HepG2 (cell line): ENCODE data around the gene ERVMER34-1. TPM values are rescaled to one million over a fixed set of nuclear protein-coding genes. Genes with fewer than 3 reads are reported as not detected.

Source experiments
- ATAC-seq: fragments of 200-7000 bp; cut with Tn5 transposase; 3 replicates; pipeline ENCODE4 v1.9.1; 2020; ENCODE audit warnings: mild to moderate bottlenecking, moderate library complexity
- BruUV-seq: library from RNA; stranded (reverse); fragments of 400-500 nt; replicated peaks from 2 replicates; lab custom pipeline; 2021; lab: Mats Ljungman, UMichigan
- CTCF ChIA-PET: fragments of 300-600 bp; formaldehyde crosslinking; extraction: SDS; loops from one replicate; lab custom pipeline; 2021; ENCODE audit warnings: low total read pairs, inconsistent platforms, low intra/inter-chr PET ratio; lab: Yijun Ruan, JAX
- POLR2A ChIA-PET: fragments of 350-600 bp; sonication (Branson Sonifier 250); formaldehyde crosslinking; loops from one replicate; lab custom pipeline; 2020; ENCODE audit warnings: antibody characterized with exemption, inconsistent platforms; lab: Yijun Ruan, JAX
- DNase-seq: peaks from one replicate; pipeline ENCODE4 v3.0.0-alpha.2; 2015; ENCODE audit warnings: low spot score
- FAIRE-seq: peaks from 3 replicates; lab custom pipeline; 2011; peaks lifted over from hg19 to GRCh38; lab: Jason Lieb, UNC
- H2AFZ ChIP-seq: one replicate; pipeline ENCODE4 v1.6.1; 2011; ENCODE audit warnings: low read length, inconsistent platforms
- H3K27ac ChIP-seq: fragments of 300-600 bp; 3 replicates; pipeline ENCODE4 v1.8.0; 2011; ENCODE audit warnings: mixed run types, mild to moderate bottlenecking, mixed read lengths, low read length, inconsistent platforms; ENCODE audit not compliant: insufficient read depth; ENCODE audit errors: extremely low read length
- H3K27me3 ChIP-seq, 2 experiments: fragments of 200-600 bp in 1 of 2; 2 replicates in 1 of 2; 3 replicates in 1 of 2; pipeline versions ENCODE4 v1.6.0 to v1.8.0; 2011; ENCODE audit warnings: low read length in 2 of 2, mild to moderate bottlenecking in 2 of 2, moderate library complexity in 2 of 2, inconsistent platforms in 1 of 2; ENCODE audit not compliant: insufficient read depth in 2 of 2, control insufficient read depth in 1 of 2
- H3K36me3 ChIP-seq, 2 experiments: fragments of 200-600 bp in 1 of 2; replicated peaks in 1 of 2; 2 replicates in 1 of 2; 3 replicates in 1 of 2; pipeline versions ENCODE4 v1.5.1 to v1.8.0; 2011; ENCODE audit warnings: low read length in 2 of 2, inconsistent platforms in 1 of 2; ENCODE audit not compliant: insufficient read depth in 2 of 2, control insufficient read depth in 1 of 2
- H3K4me1 ChIP-seq: 2 replicates; pipeline ENCODE4 v1.5.1; 2012; ENCODE audit warnings: low read length, inconsistent platforms; ENCODE audit not compliant: insufficient read depth
- H3K4me2 ChIP-seq: 2 replicates; pipeline ENCODE4 v1.6.0; 2011; ENCODE audit warnings: low read depth, low read length, inconsistent platforms
- H3K4me3 ChIP-seq, 3 experiments: fragments of 200-600 bp in 1 of 3; sonication (generic), shearing (Covaris generic) in 1 of 3; replicated peaks in 1 of 3; 2 replicates each; pipeline ENCODE4 v1.5.1; 2011 to 2016; ENCODE audit warnings: low read length in 3 of 3, inconsistent platforms in 2 of 3, low read depth in 2 of 3, mild to moderate bottlenecking in 2 of 3, control low read depth in 1 of 3, mixed read lengths in 1 of 3; ENCODE audit not compliant: insufficient read depth in 1 of 3
- H3K79me2 ChIP-seq: one replicate; pipeline ENCODE4 v1.6.1; 2011; ENCODE audit warnings: low read length, inconsistent platforms; ENCODE audit not compliant: insufficient read depth
- H3K9ac ChIP-seq: 2 replicates; pipeline ENCODE4 v1.6.0; 2011; ENCODE audit warnings: mild to moderate bottlenecking, low read depth, low read length, inconsistent platforms; ENCODE audit not compliant: insufficient read depth
- H3K9me3 ChIP-seq: 2 replicates; pipeline ENCODE4 v1.5.1; 2012; ENCODE audit warnings: mild to moderate bottlenecking, low read length
- H4K20me1 ChIP-seq: 2 replicates; pipeline ENCODE4 v1.6.0; 2011; ENCODE audit warnings: inconsistent platforms, mild to moderate bottlenecking, low read length, moderate library complexity; ENCODE audit not compliant: insufficient read depth
- ATF7 ChIP-seq, 2 experiments: fragments of 450-650 bp in 1 of 2; sonication (generic) in 1 of 2; formaldehyde crosslinking in 1 of 2; IDR thresholded peaks; 2 replicates each; pipeline versions ENCODE4 v1.4.0 to v1.6.1; 2016 to 2020; ENCODE audit warnings: antibody characterized with exemption in 1 of 2, mild to moderate bottlenecking in 1 of 2, missing genetic modification reagents in 1 of 2
- HNRNPLL ChIP-seq: fragments of 200-400 bp; formaldehyde crosslinking; IDR thresholded peaks from 2 replicates; pipeline ENCODE4 v1.6.1; 2017; ENCODE audit warnings: mild to moderate bottlenecking, low read depth, low read length; ENCODE audit not compliant: poor library complexity, severe bottlenecking
- MBD4 ChIP-seq: IDR thresholded peaks from 2 replicates; pipeline ENCODE4 v1.6.1; 2012; ENCODE audit warnings: low read length, inconsistent platforms, borderline replicate concordance
- POGK ChIP-seq: sonication (generic); formaldehyde crosslinking; conservative IDR thresholded peaks from 2 replicates; pipeline ENCODE4 v1.8.0; 2022; ENCODE audit warnings: mild to moderate bottlenecking, moderate library complexity, missing genetic modification reagents
- U2AF2 ChIP-seq: fragments of 200-400 bp; formaldehyde crosslinking; IDR thresholded peaks from 2 replicates; pipeline ENCODE4 v1.6.1; 2017; ENCODE audit warnings: low read depth, mild to moderate bottlenecking, low read length
- ZNF264 ChIP-seq: sonication (generic); formaldehyde crosslinking; IDR thresholded peaks from 2 replicates; pipeline ENCODE4 v1.4.0; 2020; ENCODE audit warnings: missing genetic modification reagents
- ZNF33B ChIP-seq: sonication (generic); formaldehyde crosslinking; IDR thresholded peaks from 2 replicates; pipeline ENCODE4 v1.5.1; 2020; ENCODE audit warnings: mild to moderate bottlenecking, missing genetic modification reagents
- ZNF724P ChIP-seq: sonication (generic); formaldehyde crosslinking; IDR thresholded peaks from 2 replicates; pipeline ENCODE4 v1.8.0; 2022; ENCODE audit warnings: missing genetic modification reagents, borderline replicate concordance
- ZNF883 ChIP-seq: sonication (generic); formaldehyde crosslinking; IDR thresholded peaks from 2 replicates; pipeline ENCODE4 v1.5.1; 2020; ENCODE audit warnings: mild to moderate bottlenecking, missing genetic modification reagents; ENCODE audit errors: not compliant biosample characterization
- ZSCAN5A ChIP-seq: sonication (generic); formaldehyde crosslinking; IDR thresholded peaks from 2 replicates; pipeline ENCODE4 v1.8.0; 2022; ENCODE audit warnings: mild to moderate bottlenecking, missing genetic modification reagents, borderline replicate concordance
- WGBS: methylation state at CpG from one replicate; pipeline ENCODE4 v1.1.6; 2017; ENCODE audit warnings: low lambda C conversion rate; 5-methylcytosine and 5-hydroxymethylcytosine counted together
- in situ Hi-C: cut with HindIII; loops from 2 replicates; pipeline ENCODE4 v1.10.0; 2017; ENCODE audit warnings: low pct_unique_long_range_greater_than_20kb; ENCODE audit not compliant: extremely low pct_ligation_motif_present
- intact Hi-C: fragments of 100-400 bp; cut with micrococcal nuclease; formaldehyde crosslinking; loops from one replicate; pipeline ENCODE4 v1.10.0; 2022; ENCODE audit not compliant: unreplicated experiment
- polyA plus RNA-seq, 8 experiments: library from polyadenylated mRNA; depleted of rRNA in 3 of 8; stranded (reverse) in 7 of 8; unstranded in 1 of 8; fragments of >200 nt; fragmentation: Illumina TruSeq in 4 of 8; extraction: Trizol in 4 of 8; gene quantifications; 2 replicates each; pipeline versions ENCODE4 v1.2.1 to v1.2.3, GENCODE V29; 2011 to 2016; ENCODE audit warnings: low read depth in 4 of 8, missing spikeins in 1 of 8, mixed read lengths in 1 of 8; ENCODE audit not compliant: insufficient read depth in 1 of 8
- total RNA-seq, 5 experiments: library from RNA; depleted of rRNA; stranded (reverse); fragments of >200 nt; fragmentation: Illumina TruSeq; extraction: Trizol; gene quantifications; 2 replicates each; pipeline ENCODE4 v1.2.3, GENCODE V29; 2016; ENCODE audit warnings: low read depth in 1 of 5

The ERVMER34-1 gene
- total and polyA plus RNA-seq, 2 of the 13 experiments (the other 11 are each of a cell fraction or from before 2014, with no cell fraction given), result 0.04 to 0.35 TPM

GRCh38 chr4:52729586-52729985, 21.6 kb downstream of the ERVMER34-1 start (continued):
- no peak for TF ChIP-seq HNRNPLL
- TF ChIP-seq ZNF264 (CRISPR knock-in tag), result no peak
- no peak for TF ChIP-seq U2AF2
- no peak for TF ChIP-seq MBD4
- TF ChIP-seq ZNF33B (CRISPR knock-in tag), result no peak
- no peak for TF ChIP-seq ATF7 (IDR thresholded peaks at IDR 0.05)
- TF ChIP-seq ATF7 (CRISPR knock-in tag; IDR thresholded peaks at IDR 0.05), result no peak
- TF ChIP-seq, all 625 proteins: peak for 0

- no peak overlapping the region for H3K27ac ChIP-seq
- no peak overlapping the region for H3K9ac ChIP-seq
- DNase-seq (no peak), FAIRE-seq (no peak), ATAC-seq (no peak)
- H3K9me3 ChIP-seq, result no peaks in the 10 kb centered on the region
- ChIA-PET CTCF (no interaction called here), POLR2A (interaction anchor here (1.3 kb wide), 1 partner anchor 9 kb away, joined by 5 read pairs; no protein-coding TSS in a partner anchor)
- no peak overlapping the region for H3K4me2 ChIP-seq
- BruUV-seq, result no TSS peak
- no peak for TF ChIP-seq ZNF883
- TF ChIP-seq ZNF724P (CRISPR knock-in tag), result no peak
- TF ChIP-seq ZSCAN5A (CRISPR knock-in tag), result no peak
- no peak for TF ChIP-seq POGK (CRISPR knock-in tag)
- no peaks in the 10 kb centered on the region for H3K27me3 ChIP-seq
- WGBS, result 68% methylated on average over 2 of the region's 2 CpGs
- no peaks in the 10 kb centered on the region for H3K36me3 ChIP-seq
- no peaks in the 10 kb centered on the region for H3K4me1 ChIP-seq
- H3K4me3 ChIP-seq, result no peak overlapping the region
- H3K79me2 ChIP-seq, result no peaks in the 10 kb centered on the region
- H2AFZ ChIP-seq, result no peak overlapping the region
- no peaks in the 10 kb centered on the region for H4K20me1 ChIP-seq
- intact Hi-C loops, result no loop called here
- in situ Hi-C loops, result no loop called here
Measured at GRCh38 chr4:52728691-52729240, 22.5 kb downstream of the ERVMER34-1 start.
